Kidney epithelial cell (primary cell): Measurements from ENCODE around the gene OSGIN1. TPM values are rescaled to one million over a fixed set of nuclear protein-coding genes. Genes with fewer than 3 reads are reported as not detected.

Source experiments
- DNase-seq: peaks from one replicate; pipeline ENCODE4 v3.0.0-alpha.2; 2010; ENCODE audit warnings: low read depth
- H3K27me3 ChIP-seq: 2 replicates; pipeline ENCODE4 v1.6.0; 2011; ENCODE audit warnings: low read length; ENCODE audit not compliant: control insufficient read depth, insufficient read depth
- H3K36me3 ChIP-seq: 2 replicates; pipeline ENCODE4 v1.5.1; 2011; ENCODE audit warnings: low read length; ENCODE audit not compliant: control insufficient read depth, insufficient read depth
- H3K4me3 ChIP-seq: 2 replicates; pipeline ENCODE4 v1.5.1; 2011; ENCODE audit warnings: low read depth, mild to moderate bottlenecking, control low read depth, low read length
- total RNA-seq: library from RNA; depleted of rRNA; stranded (reverse); fragments of >200 nt; gene quantifications from 2 replicates; pipeline ENCODE4 v1.2.3, GENCODE V29; 2015
- TF ChIP-seq, protein P1 (sequence below): IDR thresholded peaks from 2 replicates; pipeline ENCODE4 v1.5.1; 2011; ENCODE audit warnings: mild to moderate bottlenecking, moderate library complexity, low read length, control low read depth, inconsistent platforms; ENCODE audit not compliant: insufficient read depth, poor library complexity, severe bottlenecking

OSGIN1 gene
- total RNA-seq, 1 donor from 2014 or later, result 8.0 TPM

DNA sequence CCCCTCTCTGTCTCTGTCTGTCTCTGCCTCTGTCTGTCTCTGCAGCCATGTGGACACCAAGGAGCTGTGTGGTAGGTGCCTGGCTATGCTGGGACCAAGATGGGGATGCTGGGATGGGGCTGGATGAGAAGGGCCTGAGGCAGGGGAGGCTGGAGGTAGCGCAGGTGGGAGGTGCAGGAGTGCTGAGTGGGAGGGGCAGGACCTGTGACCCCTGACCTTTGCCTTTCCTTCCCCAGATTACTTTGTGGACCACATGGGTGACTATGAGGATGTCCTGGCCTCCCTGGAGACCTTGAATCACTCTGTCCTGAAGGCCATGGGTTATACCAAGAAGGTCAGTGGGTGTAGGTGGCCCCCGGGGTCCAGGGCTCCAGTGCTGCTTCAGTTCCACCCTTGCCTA is 27.8 kb downstream of the OSGIN1 start:
- H3K36me3 ChIP-seq, result no peaks in the 10 kb centered on the region
- TF ChIP-seq, protein P1, sequence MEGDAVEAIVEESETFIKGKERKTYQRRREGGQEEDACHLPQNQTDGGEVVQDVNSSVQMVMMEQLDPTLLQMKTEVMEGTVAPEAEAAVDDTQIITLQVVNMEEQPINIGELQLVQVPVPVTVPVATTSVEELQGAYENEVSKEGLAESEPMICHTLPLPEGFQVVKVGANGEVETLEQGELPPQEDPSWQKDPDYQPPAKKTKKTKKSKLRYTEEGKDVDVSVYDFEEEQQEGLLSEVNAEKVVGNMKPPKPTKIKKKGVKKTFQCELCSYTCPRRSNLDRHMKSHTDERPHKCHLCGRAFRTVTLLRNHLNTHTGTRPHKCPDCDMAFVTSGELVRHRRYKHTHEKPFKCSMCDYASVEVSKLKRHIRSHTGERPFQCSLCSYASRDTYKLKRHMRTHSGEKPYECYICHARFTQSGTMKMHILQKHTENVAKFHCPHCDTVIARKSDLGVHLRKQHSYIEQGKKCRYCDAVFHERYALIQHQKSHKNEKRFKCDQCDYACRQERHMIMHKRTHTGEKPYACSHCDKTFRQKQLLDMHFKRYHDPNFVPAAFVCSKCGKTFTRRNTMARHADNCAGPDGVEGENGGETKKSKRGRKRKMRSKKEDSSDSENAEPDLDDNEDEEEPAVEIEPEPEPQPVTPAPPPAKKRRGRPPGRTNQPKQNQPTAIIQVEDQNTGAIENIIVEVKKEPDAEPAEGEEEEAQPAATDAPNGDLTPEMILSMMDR, result no peak
- no peak for DNase-seq
- H3K4me3 ChIP-seq, result no peak overlapping the region
- peaks cover 6% of the 10 kb centered on the region for H3K27me3 ChIP-seq

- Histone ChIP-seq H3K36me3 (no peaks in the 10 kb centered on the region), H3K27me3 (peaks cover 8% of the 10 kb centered on the region), H3K4me3 (no peak overlapping the region)
- no peak for DNase-seq
- TF ChIP-seq, protein P1, result no peak
These were observed 28.8 kb downstream of the OSGIN1 start for GRCh38 chr16:83981799-83982198.

GRCh38 chr16:83983491-83983890 is 30.5 kb downstream of the OSGIN1 start:
- Histone ChIP-seq H3K4me3 (no peak overlapping the region), H3K27me3 (peaks cover 9% of the 10 kb centered on the region), H3K36me3 (no peaks in the 10 kb centered on the region)
- TF ChIP-seq, protein P1, result no peak
- no peak for DNase-seq

DNA sequence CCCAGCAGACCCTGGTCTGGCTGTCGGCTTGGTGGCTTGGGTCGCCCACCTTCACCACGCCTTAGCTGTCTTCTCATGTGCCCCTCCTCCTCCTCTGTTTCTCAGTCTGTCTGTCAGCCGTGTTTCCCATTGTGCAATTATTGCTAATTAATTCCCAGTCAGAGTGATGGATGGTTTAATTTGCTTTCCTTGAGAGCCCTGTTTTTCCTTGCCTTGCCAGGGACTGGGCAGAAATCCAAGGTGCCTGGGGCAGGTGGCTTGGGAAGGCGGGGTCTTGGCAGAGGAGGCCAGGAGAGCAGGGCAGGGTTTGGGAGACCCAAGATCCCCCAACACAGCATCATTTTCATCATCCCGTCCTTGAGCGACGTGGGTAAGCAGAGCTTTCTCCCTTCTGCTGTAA is 36.3 kb downstream of the OSGIN1 start:
- TF ChIP-seq, protein P1, result no peak
- no peak overlapping the region for H3K4me3 ChIP-seq
- H3K36me3 ChIP-seq, result no peaks in the 10 kb centered on the region
- peaks cover 26% of the 10 kb centered on the region for H3K27me3 ChIP-seq
- no peak for DNase-seq

DNA sequence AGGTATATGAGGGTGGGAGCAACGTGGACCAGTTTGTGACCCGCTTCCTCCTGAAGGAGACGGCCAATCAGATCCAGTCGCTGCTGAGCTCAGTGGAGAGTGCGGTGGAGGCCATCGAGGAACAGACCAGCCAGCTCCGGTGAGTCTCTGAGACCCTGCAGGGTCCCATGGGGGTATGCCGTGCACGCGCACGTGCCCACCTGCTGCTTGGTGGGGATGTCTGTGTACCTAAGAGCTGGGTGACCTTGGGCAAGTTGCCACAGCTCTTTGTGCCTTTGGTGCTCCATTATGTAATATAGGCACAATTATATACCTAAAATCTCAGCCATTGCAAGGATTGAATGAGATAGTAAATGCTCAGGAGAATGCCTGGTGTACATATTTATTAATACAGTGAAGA is 37.5 kb downstream of the OSGIN1 start:
- no peak overlapping the region for H3K4me3 ChIP-seq
- peaks cover 26% of the 10 kb centered on the region for H3K27me3 ChIP-seq
- H3K36me3 ChIP-seq, result no peaks in the 10 kb centered on the region
- no peak for DNase-seq
- TF ChIP-seq, protein P1, result no peak

- H3K4me3 ChIP-seq, result no peak overlapping the region
- H3K36me3 ChIP-seq, result no peaks in the 10 kb centered on the region
- DNase-seq, result peak; percentile 18
- TF ChIP-seq, protein P1, result no peak
- peaks cover 32% of the 10 kb centered on the region for H3K27me3 ChIP-seq
These were observed 39.6 kb downstream of the OSGIN1 start for GRCh38 chr16:83992624-83993023.
